Left ventricle myocardium inferior (tissue), 1 donor: Measurements from ENCODE around the gene DCTN4. TPM values are rescaled to one million over a fixed set of nuclear protein-coding genes. Genes with fewer than 3 reads are reported as not detected.

Experiments
- DNase-seq: peaks from one replicate; pipeline ENCODE4 v3.0.0-alpha.2; 2020
- H3K27ac ChIP-seq: fragments of 200-600 bp; replicated peaks from 2 replicates; pipeline ENCODE4 v1.8.0; 2021
- H3K27me3 ChIP-seq: fragments of 200-600 bp; 2 replicates; pipeline ENCODE4 v1.8.0; 2021; ENCODE audit warnings: low read depth
- H3K36me3 ChIP-seq: fragments of 200-600 bp; 2 replicates; pipeline ENCODE4 v1.8.0; 2021
- H3K4me1 ChIP-seq: fragments of 200-600 bp; 2 replicates; pipeline ENCODE4 v1.8.0; 2021
- H3K4me3 ChIP-seq: fragments of 200-600 bp; 2 replicates; pipeline ENCODE4 v1.8.0; 2021; ENCODE audit warnings: mild to moderate bottlenecking, moderate library complexity
- H3K9me3 ChIP-seq: fragments of 200-600 bp; replicated peaks from 2 replicates; pipeline ENCODE4 v1.8.0; 2021
- CTCF ChIP-seq: fragments of 200-600 bp; IDR thresholded peaks from 2 replicates; pipeline ENCODE4 v1.8.0; 2021; ENCODE audit warnings: antibody characterized with exemption, mild to moderate bottlenecking, borderline replicate concordance
- intact Hi-C: fragments of 100-400 bp; cut with micrococcal nuclease; formaldehyde crosslinking; loops from one replicate; pipeline ENCODE4 v1.11.0; 2022
- total RNA-seq: library from RNA; stranded (reverse); fragmentation: NEBNext Ultra II Directional; extraction: Animal tissue kit (Norgen Biotek cat#: 25700); gene quantifications from one replicate; pipeline ENCODE4 v1.2.1, GENCODE V29; 2021
- donor health status: DM: no; HTN: yes; CAD: no; lungs with severe emphysema.

DCTN4 gene
- total RNA-seq, 1 donor from 2014 or later, result 43.1 TPM

GRCh38 chr5:150672237-150672883 is 86.5 kb downstream of the DCTN4 start:
- DNase-seq, result peak; percentile 44
- no peak for TF ChIP-seq CTCF
- Histone ChIP-seq H3K9me3 (no peaks in the 10 kb centered on the region), H3K27ac (peak overlapping the region; percentile 88), H3K4me1 (peaks cover 44% of the 10 kb centered on the region), H3K36me3 (no peaks in the 10 kb centered on the region), H3K4me3 (peak overlapping the region; percentile 75), H3K27me3 (no peaks in the 10 kb centered on the region)
- intact Hi-C loops, result no loop called here

- no peaks in the 10 kb centered on the region for H3K36me3 ChIP-seq
- peak overlapping the region; percentile 75 for H3K4me3 ChIP-seq
- no peak for DNase-seq
- intact Hi-C loops, result no loop called here
- H3K9me3 ChIP-seq, result no peaks in the 10 kb centered on the region
- no peak for TF ChIP-seq CTCF
- H3K27ac ChIP-seq, result peak overlapping the region; percentile 88
- H3K4me1 ChIP-seq, result peaks cover 44% of the 10 kb centered on the region
- H3K27me3 ChIP-seq, result no peaks in the 10 kb centered on the region
Observed at GRCh38 chr5:150671509-150672236, 87.1 kb downstream of the DCTN4 start.

GRCh38 chr5:150670948-150671310 is 87.9 kb downstream of the DCTN4 start:
- Histone ChIP-seq H3K4me3 (peak overlapping the region; percentile 75), H3K27ac (peak overlapping the region; percentile 88), H3K9me3 (no peaks in the 10 kb centered on the region), H3K27me3 (no peaks in the 10 kb centered on the region), H3K4me1 (peaks cover 44% of the 10 kb centered on the region), H3K36me3 (no peaks in the 10 kb centered on the region)
- intact Hi-C loops, result no loop called here
- TF ChIP-seq CTCF, result no peak
- DNase-seq, result no peak

- H3K4me3 ChIP-seq, result no peak overlapping the region
- H3K9me3 ChIP-seq, result no peaks in the 10 kb centered on the region
- DNase-seq, result no peak
- intact Hi-C loops, result no loop called here
- TF ChIP-seq CTCF, result no peak
- no peak overlapping the region for H3K27ac ChIP-seq
- H3K27me3 ChIP-seq, result no peaks in the 10 kb centered on the region
- no peaks in the 10 kb centered on the region for H3K36me3 ChIP-seq
- peaks cover 44% of the 10 kb centered on the region for H3K4me1 ChIP-seq
Observed at GRCh38 chr5:150670275-150670947, 88.4 kb downstream of the DCTN4 start.

- Histone ChIP-seq H3K27me3 (no peaks in the 10 kb centered on the region), H3K9me3 (no peaks in the 10 kb centered on the region), H3K27ac (no peak overlapping the region), H3K4me3 (no peak overlapping the region), H3K36me3 (no peaks in the 10 kb centered on the region), H3K4me1 (peaks cover 13% of the 10 kb centered on the region)
- no peak for TF ChIP-seq CTCF
- no peak for DNase-seq
- intact Hi-C loops, result no loop called here
Observed at GRCh38 chr5:150665044-150665443, 93.8 kb downstream of the DCTN4 start.
